Colon (tissue), 2 donors: Measurements from ENCODE around the gene CCDC33.
"Not testable (repeated sequence)": the region's sequence is repeated elsewhere in the genome, so short reads cannot be mapped to it uniquely, and the experiment has no call there.

Source experiments
- FAIRE-seq: peaks from 2 replicates; lab custom pipeline; 2012; peaks lifted over from hg19 to GRCh38; lab: Jason Lieb, UNC
- donor health status: control.
- donor health status: control.

Gene CCDC33

GRCh38 chr15:74336061-74337005, 100.2 kb downstream of the CCDC33 start:
- no peak for FAIRE-seq

GRCh38 chr15:74337146-74337545, 101.0 kb downstream of the CCDC33 start:
- no peak for FAIRE-seq

GRCh38 chr15:74337607-74338211, 101.6 kb downstream of the CCDC33 start:
- no peak for FAIRE-seq

- FAIRE-seq: no peak
These were observed 102.5 kb downstream of the CCDC33 start for GRCh38 chr15:74338676-74339075.

GRCh38 chr15:74339371-74339770, 103.2 kb downstream of the CCDC33 start:
- FAIRE-seq: no peak

- no peak for FAIRE-seq
These were observed 104.0 kb downstream of the CCDC33 start for GRCh38 chr15:74340150-74340549.

- FAIRE-seq: no peak
These were observed 107.1 kb downstream of the CCDC33 start for GRCh38 chr15:74343127-74343796.

GRCh38 chr15:74343797-74344127, 107.6 kb downstream of the CCDC33 start:
- FAIRE-seq: no peak

GRCh38 chr15:74345051-74345450, 108.9 kb downstream of the CCDC33 start:
- FAIRE-seq: no peak

GRCh38 chr15:74347757-74348250, 111.7 kb downstream of the CCDC33 start:
- no peak for FAIRE-seq

GRCh38 chr15:74349241-74349778, 113.2 kb downstream of the CCDC33 start:
- FAIRE-seq: no peak

GRCh38 chr15:74350295-74351275, 114.5 kb downstream of the CCDC33 start:
- FAIRE-seq: no peak

GRCh38 chr15:74351670-74352069, 115.5 kb downstream of the CCDC33 start:
- FAIRE-seq: no peak

GRCh38 chr15:74352393-74352910, 116.3 kb downstream of the CCDC33 start:
- FAIRE-seq: no peak

GRCh38 chr15:74353992-74354391, 117.9 kb downstream of the CCDC33 start:
- not testable (repeated sequence) for FAIRE-seq

- FAIRE-seq: not testable (repeated sequence)
These were observed 119.9 kb downstream of the CCDC33 start for GRCh38 chr15:74356050-74356449.

- not testable (repeated sequence) for FAIRE-seq
These were observed 121.4 kb downstream of the CCDC33 start for GRCh38 chr15:74357514-74357913.

GRCh38 chr15:74359376-74359775, 123.2 kb downstream of the CCDC33 start:
- FAIRE-seq: not testable (repeated sequence)

GRCh38 chr15:74360855-74361254, 124.7 kb downstream of the CCDC33 start:
- not testable (repeated sequence) for FAIRE-seq

GRCh38 chr15:74362482-74362881, 126.4 kb downstream of the CCDC33 start:
- FAIRE-seq: no peak
